HG03103 (cell line): ENCODE results near the gene MATN4.

ENCODE experiments used
- ATAC-seq: cut with Tn5 transposase; IDR thresholded peaks from one replicate; pipeline ENCODE4 v1.9.1; 2021; ENCODE audit warnings: low read depth; ENCODE audit not compliant: unreplicated experiment

Gene MATN4

GRCh38 chr20:45257161-45257560 lies 50.9 kb downstream of the MATN4 start:
- no peak for ATAC-seq

GRCh38 chr20:45254383-45255262 lies 53.5 kb downstream of the MATN4 start, which contains the start of gene SLPI:
TSS of gene SLPI (minus strand) at chr20:45254564. CDS start at chr20:45254543, 21 bp downstream.
- ATAC-seq: no peak

- ATAC-seq: no peak
Measured at GRCh38 chr20:45253261-45253660, 54.8 kb downstream of the MATN4 start.

- ATAC-seq: no peak
Measured at GRCh38 chr20:45251884-45252560, 56.1 kb downstream of the MATN4 start.

GRCh38 chr20:45248609-45249008 lies 59.5 kb downstream of the MATN4 start:
- ATAC-seq: no peak

GRCh38 chr20:45247865-45248264 lies 60.2 kb downstream of the MATN4 start:
- no peak for ATAC-seq

GRCh38 chr20:45246109-45246508 lies 62.0 kb downstream of the MATN4 start:
- ATAC-seq: no peak
